Measurements from ENCODE around the gene SYN1.

GRCh38 chrX:47543496-47543895, 76.2 kb downstream of the SYN1 start:
- TF ChIP-seq REST (IDR thresholded peaks at IDR 0.05; ENCODE audit: low read depth, low read length) (no peak), CTCF (IDR thresholded peaks at IDR 0.05) (no peak), SIN3A (IDR thresholded peaks at IDR 0.05; ENCODE audit: borderline replicate concordance, low read depth, low read length) (no peak), MAX (IDR thresholded peaks at IDR 0.05; ENCODE audit: low read depth) (no peak), EZH2phosphoT487 (IDR thresholded peaks at IDR 0.05; ENCODE audit: borderline replicate concordance, low read depth) (no peak), GATA2 (CRISPR knock-in tag; IDR thresholded peaks at IDR 0.05) (no peak), JUND (IDR thresholded peaks at IDR 0.05) (no peak)
- TF ChIP-seq, protein P1, sequence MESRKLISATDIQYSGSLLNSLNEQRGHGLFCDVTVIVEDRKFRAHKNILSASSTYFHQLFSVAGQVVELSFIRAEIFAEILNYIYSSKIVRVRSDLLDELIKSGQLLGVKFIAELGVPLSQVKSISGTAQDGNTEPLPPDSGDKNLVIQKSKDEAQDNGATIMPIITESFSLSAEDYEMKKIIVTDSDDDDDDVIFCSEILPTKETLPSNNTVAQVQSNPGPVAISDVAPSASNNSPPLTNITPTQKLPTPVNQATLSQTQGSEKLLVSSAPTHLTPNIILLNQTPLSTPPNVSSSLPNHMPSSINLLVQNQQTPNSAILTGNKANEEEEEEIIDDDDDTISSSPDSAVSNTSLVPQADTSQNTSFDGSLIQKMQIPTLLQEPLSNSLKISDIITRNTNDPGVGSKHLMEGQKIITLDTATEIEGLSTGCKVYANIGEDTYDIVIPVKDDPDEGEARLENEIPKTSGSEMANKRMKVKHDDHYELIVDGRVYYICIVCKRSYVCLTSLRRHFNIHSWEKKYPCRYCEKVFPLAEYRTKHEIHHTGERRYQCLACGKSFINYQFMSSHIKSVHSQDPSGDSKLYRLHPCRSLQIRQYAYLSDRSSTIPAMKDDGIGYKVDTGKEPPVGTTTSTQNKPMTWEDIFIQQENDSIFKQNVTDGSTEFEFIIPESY (IDR thresholded peaks at IDR 0.05; ENCODE audit: borderline replicate concordance, low read depth), result no peak
- TF ChIP-seq, protein P2, sequence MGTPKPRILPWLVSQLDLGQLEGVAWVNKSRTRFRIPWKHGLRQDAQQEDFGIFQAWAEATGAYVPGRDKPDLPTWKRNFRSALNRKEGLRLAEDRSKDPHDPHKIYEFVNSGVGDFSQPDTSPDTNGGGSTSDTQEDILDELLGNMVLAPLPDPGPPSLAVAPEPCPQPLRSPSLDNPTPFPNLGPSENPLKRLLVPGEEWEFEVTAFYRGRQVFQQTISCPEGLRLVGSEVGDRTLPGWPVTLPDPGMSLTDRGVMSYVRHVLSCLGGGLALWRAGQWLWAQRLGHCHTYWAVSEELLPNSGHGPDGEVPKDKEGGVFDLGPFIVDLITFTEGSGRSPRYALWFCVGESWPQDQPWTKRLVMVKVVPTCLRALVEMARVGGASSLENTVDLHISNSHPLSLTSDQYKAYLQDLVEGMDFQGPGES (IDR thresholded peaks at IDR 0.05; ENCODE audit: low read depth, low read length), result no peak
